ENCODE data around the gene RPS2.
"Not testable (repeated sequence)": the region's sequence is repeated elsewhere in the genome, so short reads cannot be mapped to it uniquely, and the experiment has no call there.

The RPS2 gene

GRCh38 chr16:1965396-1966001 is 873 bp upstream of the RPS2 start:
- no peak for DNase-seq (ENCODE audit: low read depth)
- TF ChIP-seq CTCF (IDR thresholded peaks at IDR 0.05; ENCODE audit: low read depth, low read length, missing control alignments) = no peak
- H3K4me3 ChIP-seq (ENCODE audit: low read depth, low read length) = peak overlapping the region; percentile 72

GRCh38 chr16:1963806-1964505 is 670 bp downstream of the RPS2 start:
- TF ChIP-seq CTCF (IDR thresholded peaks at IDR 0.05; ENCODE audit: low read depth, low read length, missing control alignments) = peak; percentile 27
- peak overlapping the region; percentile 72 for H3K4me3 ChIP-seq (ENCODE audit: low read depth, low read length)
- DNase-seq (ENCODE audit: low read depth) = no peak

- not testable (repeated sequence) for DNase-seq (ENCODE audit: low read depth)
- H3K4me3 ChIP-seq (ENCODE audit: low read depth, low read length) = peak overlapping the region; percentile 72
Observed at GRCh38 chr16:1962161-1963153, 2.2 kb downstream of the RPS2 start.

GRCh38 chr16:1961651-1962067 is 3.0 kb downstream of the RPS2 start:
- H3K4me3 ChIP-seq (ENCODE audit: low read depth, low read length) = peak overlapping the region; percentile 35
- no peak for DNase-seq (ENCODE audit: low read depth)
- no peak for TF ChIP-seq CTCF (IDR thresholded peaks at IDR 0.05; ENCODE audit: low read depth, low read length, missing control alignments)

GRCh38 chr16:1960665-1961630 is 3.7 kb downstream of the RPS2 start:
- TF ChIP-seq CTCF (IDR thresholded peaks at IDR 0.05; ENCODE audit: low read depth, low read length, missing control alignments) = no peak
- DNase-seq (ENCODE audit: low read depth) = no peak
- H3K4me3 ChIP-seq (ENCODE audit: low read depth, low read length) = peak overlapping the region; percentile 95

GRCh38 chr16:1959269-1960039 is 5.2 kb downstream of the RPS2 start, which contains the start of gene NDUFB10:
Gene NDUFB10 (plus strand): TSS chr16:1959538. CDS start chr16:1959625, 87 bp downstream.
- peak within 1 kb of the TSS; percentile 95 for H3K4me3 ChIP-seq (ENCODE audit: low read depth, low read length)
- peak; percentile 72 for TF ChIP-seq CTCF (IDR thresholded peaks at IDR 0.05; ENCODE audit: low read depth, low read length, missing control alignments)
- DNase-seq (ENCODE audit: low read depth) = no peak
